Progenitor cell of endocrine pancreas (in vitro differentiated cells): ENCODE data around the gene WDR48. TPM values are rescaled to one million over a fixed set of nuclear protein-coding genes. Genes with fewer than 3 reads are reported as not detected.

Experiments used
- DNase-seq: peaks from one replicate; pipeline ENCODE4 v3.0.0; 2021; ENCODE audit warnings: low spot score; ENCODE audit not compliant: unreplicated experiment
- H3K27ac Mint-ChIP-seq: 2 replicates; pipeline ENCODE4 v1.8.0; 2021; ENCODE audit warnings: mild to moderate bottlenecking, moderate library complexity, mixed read lengths
- H3K27me3 Mint-ChIP-seq: 2 replicates; pipeline ENCODE4 v1.8.0; 2021; ENCODE audit warnings: mixed read lengths
- H3K36me3 Mint-ChIP-seq: 2 replicates; pipeline ENCODE4 v1.8.0; 2022; ENCODE audit warnings: mixed read lengths; ENCODE audit not compliant: insufficient read depth
- H3K4me1 Mint-ChIP-seq: 2 replicates; pipeline ENCODE4 v1.8.0; 2021; ENCODE audit warnings: low read depth, mixed read lengths
- H3K4me3 Mint-ChIP-seq: 2 replicates; pipeline ENCODE4 v1.8.0; 2021; ENCODE audit warnings: low read depth, mild to moderate bottlenecking, moderate library complexity, mixed read lengths
- H3K9me3 Mint-ChIP-seq: 2 replicates; pipeline ENCODE4 v1.8.0; 2021; ENCODE audit warnings: low read depth, mixed read lengths
- total RNA-seq: library from RNA; stranded (reverse); gene quantifications from 2 replicates; pipeline ENCODE4 v1.2.1, GENCODE V29; 2021
- TF ChIP-seq, protein P1 (sequence below): fragments of 200-600 bp; sonication (generic); IDR thresholded peaks from one replicate; pipeline ENCODE4 v1.5.0; 2021; ENCODE audit warnings: antibody characterized with exemption, mild to moderate bottlenecking; ENCODE audit not compliant: unreplicated experiment

Gene WDR48
- total RNA-seq, 1 donor from 2014 or later: 78.3 TPM

DNA sequence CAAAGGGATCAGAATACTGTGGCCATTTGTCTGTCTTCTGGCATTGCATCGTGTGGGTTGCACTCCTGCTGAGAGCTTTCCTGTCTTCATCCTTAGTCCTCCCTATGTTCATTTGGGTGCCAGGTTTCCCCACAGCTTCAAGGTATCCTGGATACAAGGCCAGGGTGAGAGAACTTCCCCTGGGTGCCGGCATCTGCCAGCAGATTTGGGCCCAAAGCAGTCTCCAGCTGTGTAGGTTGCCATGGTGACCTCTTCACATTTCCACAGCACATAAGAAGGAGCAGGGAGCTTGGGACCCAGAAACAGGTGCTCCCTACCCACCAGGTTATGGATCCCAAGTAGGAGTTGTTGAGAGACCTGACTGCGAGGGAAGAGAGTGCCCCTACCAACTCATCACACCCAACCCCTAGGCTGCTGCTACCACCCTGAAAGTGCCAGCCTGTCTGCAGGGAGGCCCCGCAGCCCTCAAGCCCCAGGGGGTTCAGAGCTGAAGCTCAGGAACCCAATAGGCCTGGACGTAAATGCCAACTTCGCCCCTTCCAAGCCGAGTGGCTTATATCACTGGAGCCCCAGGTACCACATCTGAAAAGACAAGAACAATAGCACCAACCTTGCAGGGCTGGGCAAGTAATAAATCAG lies 75.6 kb downstream of the WDR48 start:
- Mint-ChIP-seq H3K27me3 (no peaks in the 10 kb centered on the region), H3K4me3 (no peak overlapping the region), H3K36me3 (no peaks in the 10 kb centered on the region), H3K9me3 (no peaks in the 10 kb centered on the region), H3K27ac (peak overlapping the region; percentile 48), H3K4me1 (peaks cover 36% of the 10 kb centered on the region)
- no peak for DNase-seq
- TF ChIP-seq, protein P1, sequence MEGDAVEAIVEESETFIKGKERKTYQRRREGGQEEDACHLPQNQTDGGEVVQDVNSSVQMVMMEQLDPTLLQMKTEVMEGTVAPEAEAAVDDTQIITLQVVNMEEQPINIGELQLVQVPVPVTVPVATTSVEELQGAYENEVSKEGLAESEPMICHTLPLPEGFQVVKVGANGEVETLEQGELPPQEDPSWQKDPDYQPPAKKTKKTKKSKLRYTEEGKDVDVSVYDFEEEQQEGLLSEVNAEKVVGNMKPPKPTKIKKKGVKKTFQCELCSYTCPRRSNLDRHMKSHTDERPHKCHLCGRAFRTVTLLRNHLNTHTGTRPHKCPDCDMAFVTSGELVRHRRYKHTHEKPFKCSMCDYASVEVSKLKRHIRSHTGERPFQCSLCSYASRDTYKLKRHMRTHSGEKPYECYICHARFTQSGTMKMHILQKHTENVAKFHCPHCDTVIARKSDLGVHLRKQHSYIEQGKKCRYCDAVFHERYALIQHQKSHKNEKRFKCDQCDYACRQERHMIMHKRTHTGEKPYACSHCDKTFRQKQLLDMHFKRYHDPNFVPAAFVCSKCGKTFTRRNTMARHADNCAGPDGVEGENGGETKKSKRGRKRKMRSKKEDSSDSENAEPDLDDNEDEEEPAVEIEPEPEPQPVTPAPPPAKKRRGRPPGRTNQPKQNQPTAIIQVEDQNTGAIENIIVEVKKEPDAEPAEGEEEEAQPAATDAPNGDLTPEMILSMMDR: no peak

- Mint-ChIP-seq H3K36me3 (no peaks in the 10 kb centered on the region), H3K27ac (no peak overlapping the region), H3K9me3 (no peaks in the 10 kb centered on the region), H3K4me3 (no peak overlapping the region), H3K4me1 (peaks cover 38% of the 10 kb centered on the region), H3K27me3 (no peaks in the 10 kb centered on the region)
- DNase-seq: no peak
- TF ChIP-seq, protein P1: no peak
These were observed 76.1 kb downstream of the WDR48 start for GRCh38 chr3:39127908-39128304.

- Mint-ChIP-seq H3K27ac (no peak overlapping the region), H3K4me3 (no peak overlapping the region), H3K36me3 (peaks cover 5% of the 10 kb centered on the region), H3K9me3 (no peaks in the 10 kb centered on the region), H3K27me3 (peaks cover 7% of the 10 kb centered on the region), H3K4me1 (peaks cover 38% of the 10 kb centered on the region)
- DNase-seq: no peak
- TF ChIP-seq, protein P1: no peak
These were observed 77.1 kb downstream of the WDR48 start for GRCh38 chr3:39128951-39129350.

DNA sequence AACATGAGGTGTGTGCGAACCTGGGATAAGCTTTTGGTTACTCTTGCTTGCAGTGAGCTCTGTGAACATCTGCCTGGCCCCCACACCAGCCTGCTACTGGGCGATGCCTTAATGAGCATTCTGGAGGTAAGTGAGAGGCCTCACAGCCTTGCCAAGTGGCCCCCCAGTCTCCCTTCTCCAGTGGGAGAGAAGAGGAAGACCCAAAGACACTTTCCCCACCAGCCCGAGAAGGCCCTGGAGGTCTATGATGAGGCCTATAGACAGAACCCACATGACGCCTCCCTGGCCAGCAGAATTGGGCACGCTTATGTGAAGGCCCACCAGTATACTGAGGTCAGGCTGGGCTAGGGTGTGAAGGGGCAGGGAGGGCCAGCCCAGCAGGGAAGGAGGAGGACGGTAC lies 78.2 kb downstream of the WDR48 start:
- TF ChIP-seq, protein P1: no peak
- no peak overlapping the region for H3K27ac Mint-ChIP-seq
- H3K4me3 Mint-ChIP-seq: no peak overlapping the region
- peaks cover 38% of the 10 kb centered on the region for H3K4me1 Mint-ChIP-seq
- DNase-seq: no peak
- H3K9me3 Mint-ChIP-seq: no peaks in the 10 kb centered on the region
- H3K36me3 Mint-ChIP-seq: peaks cover 5% of the 10 kb centered on the region
- H3K27me3 Mint-ChIP-seq: peaks cover 7% of the 10 kb centered on the region

GRCh38 chr3:39130693-39131265 lies 79.0 kb downstream of the WDR48 start:
- no peak for DNase-seq
- H3K27ac Mint-ChIP-seq: peak overlapping the region; percentile 74
- H3K4me3 Mint-ChIP-seq: no peak overlapping the region

More at GRCh38 chr3:39130693-39131265, 79.0 kb downstream of the WDR48 start:
- TF ChIP-seq, protein P1: no peak
- peaks cover 36% of the 10 kb centered on the region for H3K4me1 Mint-ChIP-seq
- peaks cover 7% of the 10 kb centered on the region for H3K27me3 Mint-ChIP-seq
- H3K36me3 Mint-ChIP-seq: peaks cover 6% of the 10 kb centered on the region
- no peaks in the 10 kb centered on the region for H3K9me3 Mint-ChIP-seq
